Neural progenitor cell (in vitro differentiated cells): ENCODE data around the gene METTL8. TPM values are rescaled to one million over a fixed set of nuclear protein-coding genes. Genes with fewer than 3 reads are reported as not detected.

Experiments used
- DNase-seq: peaks from one replicate; pipeline ENCODE4 v3.0.0-alpha.2; 2016; ENCODE audit warnings: low spot score
- H2AFZ ChIP-seq: fragments of 200-600 bp; sonication (generic); replicated peaks from 2 replicates; pipeline ENCODE4 v1.6.1; 2016; ENCODE audit warnings: antibody characterized with exemption
- H3F3A ChIP-seq: fragments of 200-600 bp; sonication (generic); 2 replicates; pipeline ENCODE4 v1.6.1; 2016; ENCODE audit warnings: antibody characterized with exemption, low read depth
- H3K27ac ChIP-seq: fragments of 200-600 bp; sonication (generic); 2 replicates; pipeline ENCODE4 v1.5.1; 2016; ENCODE audit warnings: mild to moderate bottlenecking
- H3K27me3 ChIP-seq: fragments of 200-600 bp; sonication (generic); 2 replicates; pipeline ENCODE4 v1.6.1; 2016; ENCODE audit warnings: mild to moderate bottlenecking, moderate library complexity
- H3K36me3 ChIP-seq: fragments of 200-600 bp; sonication (generic); 2 replicates; pipeline ENCODE4 v1.5.1; 2016
- H3K4me1 ChIP-seq: fragments of 200-600 bp; sonication (generic); 2 replicates; pipeline ENCODE4 v1.6.1; 2016; ENCODE audit warnings: mixed run types
- H3K4me2 ChIP-seq: fragments of 200-600 bp; sonication (generic); 2 replicates; pipeline ENCODE4 v1.6.1; 2016
- H3K4me3 ChIP-seq: fragments of 200-600 bp; sonication (generic); 2 replicates; pipeline ENCODE4 v1.5.1; 2016
- H3K79me2 ChIP-seq: fragments of 200-600 bp; sonication (generic); 2 replicates; pipeline ENCODE4 v1.6.1; 2016; ENCODE audit warnings: low read depth
- H3K9ac ChIP-seq: fragments of 200-600 bp; sonication (generic); 2 replicates; pipeline ENCODE4 v1.6.1; 2016
- H3K9me3 ChIP-seq: fragments of 200-600 bp; sonication (generic); 2 replicates; pipeline ENCODE4 v1.5.1; 2016; ENCODE audit warnings: low read depth
- H4K20me1 ChIP-seq: fragments of 200-600 bp; sonication (generic); 2 replicates; pipeline ENCODE4 v1.6.1; 2016; ENCODE audit warnings: low read depth
- H3K27ac Mint-ChIP-seq: 3 replicates; pipeline ENCODE4 v1.8.0; 2021; ENCODE audit warnings: mixed read lengths
- H3K27me3 Mint-ChIP-seq: 2 replicates; pipeline ENCODE4 v1.8.0; 2022; ENCODE audit warnings: low read depth, mild to moderate bottlenecking, inconsistent platforms, moderate library complexity, mixed read lengths; ENCODE audit not compliant: insufficient read depth
- H3K36me3 Mint-ChIP-seq: 3 replicates; pipeline ENCODE4 v1.8.0; 2021; ENCODE audit warnings: mixed read lengths
- H3K4me1 Mint-ChIP-seq: 3 replicates; pipeline ENCODE4 v1.8.0; 2021; ENCODE audit warnings: mixed read lengths
- H3K4me3 Mint-ChIP-seq: 3 replicates; pipeline ENCODE4 v1.8.0; 2021; ENCODE audit warnings: mild to moderate bottlenecking, moderate library complexity, mixed read lengths
- H3K9me3 Mint-ChIP-seq: 3 replicates; pipeline ENCODE4 v1.8.0; 2020; ENCODE audit warnings: mixed read lengths
- CTCF ChIP-seq: fragments of 200-600 bp; sonication (generic); IDR thresholded peaks from 2 replicates; pipeline ENCODE4 v1.5.1; 2017; ENCODE audit warnings: antibody characterized with exemption, mild to moderate bottlenecking
- EZH2 ChIP-seq: fragments of 200-600 bp; sonication (generic); IDR thresholded peaks from 2 replicates; pipeline ENCODE4 v1.6.1; 2017; ENCODE audit warnings: antibody characterized with exemption, mild to moderate bottlenecking, moderate library complexity
- EZH2phosphoT487 ChIP-seq: fragments of 200-600 bp; sonication (generic); IDR thresholded peaks from 2 replicates; pipeline ENCODE4 v1.6.1; 2017; ENCODE audit warnings: antibody characterized with exemption
- total RNA-seq: library from RNA; depleted of rRNA; stranded (reverse); fragments of >200 nt; gene quantifications from 2 replicates; pipeline ENCODE4 v1.2.3, GENCODE V29; 2015; ENCODE audit warnings: low replicate concordance

The METTL8 gene
- total RNA-seq, 1 donor from 2014 or later = 29.2 TPM

GRCh38 chr2:171391532-171391931 lies 42.3 kb downstream of the METTL8 start:
- no peak overlapping the region for H3K9ac ChIP-seq
- no peaks in the 10 kb centered on the region for H3K27me3 ChIP-seq
- H3K9me3 ChIP-seq = no peaks in the 10 kb centered on the region
- TF ChIP-seq EZH2phosphoT487 = no peak
- TF ChIP-seq EZH2 = no peak
- TF ChIP-seq CTCF = no peak
- no peaks in the 10 kb centered on the region for H3K27me3 Mint-ChIP-seq
- no peak overlapping the region for H3K27ac Mint-ChIP-seq
- no peak overlapping the region for H3K4me2 ChIP-seq
- H3K4me3 ChIP-seq = no peak overlapping the region
- no peaks in the 10 kb centered on the region for H3K4me1 Mint-ChIP-seq
- no peak overlapping the region for H3K4me3 Mint-ChIP-seq
- H3K79me2 ChIP-seq = peaks cover 5% of the 10 kb centered on the region
- no peak overlapping the region for H2AFZ ChIP-seq
- no peaks in the 10 kb centered on the region for H4K20me1 ChIP-seq
- H3K27ac ChIP-seq = no peak overlapping the region
- no peaks in the 10 kb centered on the region for H3K36me3 ChIP-seq
- no peaks in the 10 kb centered on the region for H3K36me3 Mint-ChIP-seq
- H3K4me1 ChIP-seq = peaks cover 7% of the 10 kb centered on the region
- H3K9me3 Mint-ChIP-seq = peaks cover 1% of the 10 kb centered on the region
- peaks cover 6% of the 10 kb centered on the region for H3F3A ChIP-seq
- no peak for DNase-seq

- no peak overlapping the region for H3K9ac ChIP-seq
- H3K79me2 ChIP-seq = peaks cover 5% of the 10 kb centered on the region
- no peaks in the 10 kb centered on the region for H3K9me3 ChIP-seq
- DNase-seq = no peak
- H3F3A ChIP-seq = peaks cover 10% of the 10 kb centered on the region
- no peak overlapping the region for H3K4me2 ChIP-seq
- H3K27me3 Mint-ChIP-seq = no peaks in the 10 kb centered on the region
- H3K4me1 ChIP-seq = peaks cover 9% of the 10 kb centered on the region
- no peaks in the 10 kb centered on the region for H3K36me3 Mint-ChIP-seq
- TF ChIP-seq CTCF (no peak), EZH2phosphoT487 (no peak), EZH2 (no peak)
- no peak overlapping the region for H3K27ac ChIP-seq
- no peak overlapping the region for H3K4me3 Mint-ChIP-seq
- peaks cover under 1% of the 10 kb centered on the region for H3K4me1 Mint-ChIP-seq
- H3K36me3 ChIP-seq = no peaks in the 10 kb centered on the region
- H2AFZ ChIP-seq = no peak overlapping the region
- no peaks in the 10 kb centered on the region for H4K20me1 ChIP-seq
- H3K9me3 Mint-ChIP-seq = no peaks in the 10 kb centered on the region
- no peak overlapping the region for H3K27ac Mint-ChIP-seq
- no peaks in the 10 kb centered on the region for H3K27me3 ChIP-seq
- no peak overlapping the region for H3K4me3 ChIP-seq
Observed at GRCh38 chr2:171390941-171391516, 42.8 kb downstream of the METTL8 start.

GRCh38 chr2:171389780-171390179 lies 44.0 kb downstream of the METTL8 start:
- H3K4me2 ChIP-seq = no peak overlapping the region
- no peaks in the 10 kb centered on the region for H4K20me1 ChIP-seq
- no peaks in the 10 kb centered on the region for H3K9me3 ChIP-seq
- no peaks in the 10 kb centered on the region for H3K27me3 Mint-ChIP-seq
- H3K36me3 ChIP-seq = no peaks in the 10 kb centered on the region
- no peak overlapping the region for H3K27ac Mint-ChIP-seq
- H3K4me1 Mint-ChIP-seq = peaks cover 3% of the 10 kb centered on the region
- H3K4me3 ChIP-seq = no peak overlapping the region
- H3K36me3 Mint-ChIP-seq = no peaks in the 10 kb centered on the region
- no peak overlapping the region for H2AFZ ChIP-seq
- no peak overlapping the region for H3K4me3 Mint-ChIP-seq
- H3F3A ChIP-seq = peaks cover 11% of the 10 kb centered on the region
- H3K4me1 ChIP-seq = peaks cover 13% of the 10 kb centered on the region
- TF ChIP-seq CTCF (no peak), EZH2 (no peak), EZH2phosphoT487 (no peak)
- no peaks in the 10 kb centered on the region for H3K9me3 Mint-ChIP-seq
- no peak overlapping the region for H3K9ac ChIP-seq
- H3K79me2 ChIP-seq = peaks cover 2% of the 10 kb centered on the region
- no peaks in the 10 kb centered on the region for H3K27me3 ChIP-seq
- DNase-seq = no peak
- no peak overlapping the region for H3K27ac ChIP-seq
